Measurements from ENCODE around the gene FGF7.

- TF ChIP-seq CSRNP3 (CRISPR knock-in tag; IDR thresholded peaks at IDR 0.05) (no peak), PATZ1 (CRISPR knock-in tag; IDR thresholded peaks at IDR 0.05; ENCODE audit: borderline replicate concordance) (no peak), ZFP3 (CRISPR knock-in tag; IDR thresholded peaks at IDR 0.05) (no peak), TSHZ2 (CRISPR knock-in tag; IDR thresholded peaks at IDR 0.05) (no peak), ZNF565 (CRISPR knock-in tag; conservative IDR thresholded peaks at IDR 0.05; ENCODE audit: low read depth) (no peak), PPARA (CRISPR knock-in tag; IDR thresholded peaks at IDR 0.05; ENCODE audit: borderline replicate concordance) (no peak), RARB (CRISPR knock-in tag; IDR thresholded peaks at IDR 0.05) (no peak)
Measured at GRCh38 chr15:49439678-49440395, 16.8 kb downstream of the FGF7 start.

All from SK-N-SH treated with all-trans-retinoic acid at 6 μM for 48 hours (cell line).